SK-N-SH treated with all-trans-retinoic acid at 6 μM for 48 hours (cell line): ENCODE measurements around the gene IQGAP3.
A peak's percentile ranks its signal among the peaks of the same experiment; 100 is the strongest.

Experiments
- ATAC-seq: fragments of 200-7000 bp; cut with Tn5 transposase; 3 replicates; pipeline ENCODE4 v1.9.1; 2020; ENCODE audit warnings: mild to moderate bottlenecking, moderate library complexity
- ARNTL ChIP-seq: fragments of 450-650 bp; formaldehyde crosslinking; IDR thresholded peaks from 2 replicates; pipeline ENCODE4 v1.5.0; 2020; ENCODE audit warnings: low read depth, mild to moderate bottlenecking, moderate library complexity, borderline replicate concordance
- BACH2 ChIP-seq: fragments of 250-450 bp; sonication (Bioruptor Pico); IDR thresholded peaks from 2 replicates; pipeline ENCODE4 v1.9.0; 2021; ENCODE audit warnings: mild to moderate bottlenecking, borderline replicate concordance
- CSDC2 ChIP-seq: fragments of 250-450 bp; sonication (Bioruptor Pico); IDR thresholded peaks from 2 replicates; pipeline ENCODE4 v1.5.0; 2020; ENCODE audit warnings: mild to moderate bottlenecking, moderate library complexity
- ESRRG ChIP-seq: fragments of 250-450 bp; sonication (Bioruptor Pico); IDR thresholded peaks from 2 replicates; pipeline ENCODE4 v1.6.1; 2021; ENCODE audit warnings: mild to moderate bottlenecking
- OSR1 ChIP-seq: fragments of 250-450 bp; sonication (Bioruptor Pico); IDR thresholded peaks from 2 replicates; pipeline ENCODE4 v1.8.0; 2022; ENCODE audit warnings: moderate library complexity, mild to moderate bottlenecking, inconsistent platforms
- PPARA ChIP-seq: fragments of 250-450 bp; sonication (Bioruptor Pico); IDR thresholded peaks from 2 replicates; pipeline ENCODE4 v1.5.0; 2020; ENCODE audit warnings: mild to moderate bottlenecking, borderline replicate concordance
- RARB ChIP-seq: fragments of 250-450 bp; sonication (Bioruptor Pico); IDR thresholded peaks from 2 replicates; pipeline ENCODE4 v1.8.0; 2021; ENCODE audit warnings: mild to moderate bottlenecking, moderate library complexity
- SNAI2 ChIP-seq: fragments of 250-450 bp; sonication (Bioruptor Pico); IDR thresholded peaks from 2 replicates; pipeline ENCODE4 v1.5.0; 2020; ENCODE audit warnings: mild to moderate bottlenecking, moderate library complexity
- TCF4 ChIP-seq: fragments of 250-450 bp; sonication (Bioruptor Pico); IDR thresholded peaks from 2 replicates; pipeline ENCODE4 v1.8.0; 2021; ENCODE audit warnings: mild to moderate bottlenecking, moderate library complexity, borderline replicate concordance
- TOX ChIP-seq: fragments of 250-450 bp; sonication (Bioruptor Pico); IDR thresholded peaks from 2 replicates; pipeline ENCODE4 v1.8.0; 2021; ENCODE audit warnings: mild to moderate bottlenecking, moderate library complexity, borderline replicate concordance
- ZFP3 ChIP-seq: fragments of 250-450 bp; sonication (Bioruptor Pico); IDR thresholded peaks from 2 replicates; pipeline ENCODE4 v1.5.0; 2020; ENCODE audit warnings: mild to moderate bottlenecking, moderate library complexity
- ZFP30 ChIP-seq: fragments of 450-650 bp; formaldehyde crosslinking; IDR thresholded peaks from 2 replicates; pipeline ENCODE4 v1.5.0; 2022; ENCODE audit warnings: mild to moderate bottlenecking, moderate library complexity
- ZNF70 ChIP-seq: fragments of 450-650 bp; formaldehyde crosslinking; IDR thresholded peaks from 2 replicates; pipeline ENCODE4 v1.5.0; 2020; ENCODE audit warnings: mild to moderate bottlenecking, moderate library complexity
- TF ChIP-seq, protein P1 (sequence below): fragments of 250-450 bp; sonication (Bioruptor Pico); IDR thresholded peaks from 2 replicates; pipeline ENCODE4 v1.5.0; 2020; ENCODE audit warnings: mild to moderate bottlenecking, moderate library complexity
- TF ChIP-seq, protein P2 (sequence below): fragments of 250-450 bp; sonication (Bioruptor Pico); IDR thresholded peaks from 2 replicates; pipeline ENCODE4 v1.8.0; 2021; ENCODE audit warnings: low read depth, mild to moderate bottlenecking, moderate library complexity, borderline replicate concordance
- TF ChIP-seq, protein P3 (sequence below): fragments of 250-450 bp; sonication (Bioruptor Pico); IDR thresholded peaks from 2 replicates; pipeline ENCODE4 v1.5.1; 2020; ENCODE audit warnings: low read depth, mild to moderate bottlenecking, moderate library complexity
- TF ChIP-seq, protein P4 (sequence below): fragments of 250-450 bp; sonication (Bioruptor Pico); IDR thresholded peaks from 2 replicates; pipeline ENCODE4 v1.5.1; 2021; ENCODE audit warnings: mild to moderate bottlenecking, moderate library complexity
- TF ChIP-seq, protein P5 (sequence below): fragments of 250-450 bp; sonication (Bioruptor Pico); IDR thresholded peaks from 2 replicates; pipeline ENCODE4 v1.8.0; 2020; ENCODE audit warnings: mild to moderate bottlenecking, moderate library complexity, borderline replicate concordance

The IQGAP3 gene

DNA sequence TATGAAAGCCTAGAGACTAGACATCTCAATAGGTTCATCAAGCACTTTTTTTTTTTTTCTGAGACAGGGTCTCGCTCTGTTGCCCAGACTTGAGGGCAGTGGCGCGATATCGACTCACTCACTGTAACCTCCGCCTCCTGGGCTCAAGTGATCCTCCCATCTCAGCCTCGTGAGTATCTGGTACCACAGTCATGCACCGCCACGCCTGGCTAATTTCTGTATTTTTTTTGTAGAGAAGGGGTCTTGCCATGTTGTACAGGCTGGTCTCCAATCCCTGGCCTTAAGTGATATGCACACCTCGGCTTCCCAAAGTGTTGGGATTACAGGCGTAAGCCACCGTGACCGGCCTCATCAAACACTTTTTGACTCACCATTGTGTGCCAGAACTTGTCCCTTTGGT, 29.5 kb upstream of the IQGAP3 start (continued):
- TF ChIP-seq, protein P1, sequence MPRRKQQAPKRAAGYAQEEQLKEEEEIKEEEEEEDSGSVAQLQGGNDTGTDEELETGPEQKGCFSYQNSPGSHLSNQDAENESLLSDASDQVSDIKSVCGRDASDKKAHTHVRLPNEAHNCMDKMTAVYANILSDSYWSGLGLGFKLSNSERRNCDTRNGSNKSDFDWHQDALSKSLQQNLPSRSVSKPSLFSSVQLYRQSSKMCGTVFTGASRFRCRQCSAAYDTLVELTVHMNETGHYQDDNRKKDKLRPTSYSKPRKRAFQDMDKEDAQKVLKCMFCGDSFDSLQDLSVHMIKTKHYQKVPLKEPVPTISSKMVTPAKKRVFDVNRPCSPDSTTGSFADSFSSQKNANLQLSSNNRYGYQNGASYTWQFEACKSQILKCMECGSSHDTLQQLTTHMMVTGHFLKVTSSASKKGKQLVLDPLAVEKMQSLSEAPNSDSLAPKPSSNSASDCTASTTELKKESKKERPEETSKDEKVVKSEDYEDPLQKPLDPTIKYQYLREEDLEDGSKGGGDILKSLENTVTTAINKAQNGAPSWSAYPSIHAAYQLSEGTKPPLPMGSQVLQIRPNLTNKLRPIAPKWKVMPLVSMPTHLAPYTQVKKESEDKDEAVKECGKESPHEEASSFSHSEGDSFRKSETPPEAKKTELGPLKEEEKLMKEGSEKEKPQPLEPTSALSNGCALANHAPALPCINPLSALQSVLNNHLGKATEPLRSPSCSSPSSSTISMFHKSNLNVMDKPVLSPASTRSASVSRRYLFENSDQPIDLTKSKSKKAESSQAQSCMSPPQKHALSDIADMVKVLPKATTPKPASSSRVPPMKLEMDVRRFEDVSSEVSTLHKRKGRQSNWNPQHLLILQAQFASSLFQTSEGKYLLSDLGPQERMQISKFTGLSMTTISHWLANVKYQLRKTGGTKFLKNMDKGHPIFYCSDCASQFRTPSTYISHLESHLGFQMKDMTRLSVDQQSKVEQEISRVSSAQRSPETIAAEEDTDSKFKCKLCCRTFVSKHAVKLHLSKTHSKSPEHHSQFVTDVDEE (CRISPR knock-in tag), result no peak
- TF ChIP-seq OSR1 (CRISPR knock-in tag) (no peak), PPARA (CRISPR knock-in tag) (no peak), CSDC2 (CRISPR knock-in tag) (no peak)

DNA sequence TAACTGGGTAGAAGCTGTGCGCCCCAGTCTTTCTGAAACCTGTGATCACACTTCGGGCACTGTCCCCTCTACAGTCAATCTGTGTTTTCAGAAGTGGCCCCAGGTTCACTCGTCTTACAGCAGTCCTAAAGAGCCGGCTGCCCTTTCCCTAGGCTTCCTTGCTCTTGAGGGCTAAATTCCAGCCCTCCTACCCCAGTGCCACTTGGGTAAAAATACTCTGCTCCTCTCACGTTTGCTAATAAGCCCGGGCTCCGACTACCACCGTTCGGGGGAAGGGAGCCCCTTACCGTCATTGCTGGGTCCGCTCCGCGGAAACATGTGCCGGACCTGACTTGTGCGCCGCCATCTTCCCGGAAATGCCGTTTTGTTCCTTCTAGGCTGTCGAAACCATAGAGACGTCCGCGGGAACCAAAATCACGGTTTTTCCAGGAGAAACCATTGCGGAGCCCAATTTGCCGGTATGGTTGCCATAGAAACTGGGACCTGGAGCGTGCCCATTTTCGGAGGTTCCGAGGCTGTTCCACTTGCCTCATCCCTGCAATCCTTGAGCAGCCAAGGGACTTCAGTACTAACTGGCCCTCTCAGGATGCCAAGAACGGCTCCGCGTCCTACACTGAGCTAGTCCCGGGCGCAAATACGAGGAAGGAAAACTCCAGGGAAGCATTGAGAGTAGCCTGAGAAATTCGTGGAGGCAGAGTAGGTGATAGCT, 28.9 kb upstream of the IQGAP3 start, which contains the start of gene GPATCH4:
GPATCH4 (minus strand) TSS at position 358 of the 709 bp plus-strand sequence.
- peak; percentile 48; the same call in 1 of the 2 replicates for TF ChIP-seq OSR1 (CRISPR knock-in tag)
- 0 out of 2 replicates have a peak, but pooled peaks have one; percentile 42 for TF ChIP-seq ZFP3 (CRISPR knock-in tag)
- TF ChIP-seq, protein P1 (CRISPR knock-in tag), result no peak
- peak; percentile 90 for ATAC-seq

DNA sequence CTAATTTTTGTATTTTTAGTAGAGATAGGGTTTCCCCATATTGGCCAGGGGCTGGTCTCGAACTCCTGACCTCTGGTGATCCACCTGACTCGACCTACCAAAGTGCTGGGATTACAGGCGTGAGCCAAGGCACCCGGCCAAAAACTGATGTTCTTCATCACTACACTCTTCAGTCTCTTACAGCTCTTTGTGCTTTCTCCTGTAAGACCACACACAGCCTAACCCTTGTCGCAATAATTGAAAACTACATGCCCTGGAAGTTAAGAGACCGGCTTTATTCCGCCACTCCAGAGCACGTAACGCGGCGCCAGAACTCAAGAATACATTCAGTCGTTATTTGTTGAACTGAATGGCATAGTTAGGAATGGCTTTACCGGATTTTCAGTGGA, 28.4 kb upstream of the IQGAP3 start:
- ATAC-seq, result peak; percentile 6
- TF ChIP-seq ZNF70 (CRISPR knock-in tag), result no peak
- TF ChIP-seq, protein P2, sequence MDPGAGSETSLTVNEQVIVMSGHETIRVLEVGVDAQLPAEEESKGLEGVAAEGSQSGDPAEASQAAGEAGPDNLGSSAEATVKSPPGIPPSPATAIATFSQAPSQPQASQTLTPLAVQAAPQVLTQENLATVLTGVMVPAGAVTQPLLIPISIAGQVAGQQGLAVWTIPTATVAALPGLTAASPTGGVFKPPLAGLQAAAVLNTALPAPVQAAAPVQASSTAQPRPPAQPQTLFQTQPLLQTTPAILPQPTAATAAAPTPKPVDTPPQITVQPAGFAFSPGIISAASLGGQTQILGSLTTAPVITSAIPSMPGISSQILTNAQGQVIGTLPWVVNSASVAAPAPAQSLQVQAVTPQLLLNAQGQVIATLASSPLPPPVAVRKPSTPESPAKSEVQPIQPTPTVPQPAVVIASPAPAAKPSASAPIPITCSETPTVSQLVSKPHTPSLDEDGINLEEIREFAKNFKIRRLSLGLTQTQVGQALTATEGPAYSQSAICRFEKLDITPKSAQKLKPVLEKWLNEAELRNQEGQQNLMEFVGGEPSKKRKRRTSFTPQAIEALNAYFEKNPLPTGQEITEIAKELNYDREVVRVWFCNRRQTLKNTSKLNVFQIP, result no peak
- TF ChIP-seq ZFP3 (CRISPR knock-in tag), result no peak
- no peak for TF ChIP-seq OSR1 (CRISPR knock-in tag)
- TF ChIP-seq, protein P3, sequence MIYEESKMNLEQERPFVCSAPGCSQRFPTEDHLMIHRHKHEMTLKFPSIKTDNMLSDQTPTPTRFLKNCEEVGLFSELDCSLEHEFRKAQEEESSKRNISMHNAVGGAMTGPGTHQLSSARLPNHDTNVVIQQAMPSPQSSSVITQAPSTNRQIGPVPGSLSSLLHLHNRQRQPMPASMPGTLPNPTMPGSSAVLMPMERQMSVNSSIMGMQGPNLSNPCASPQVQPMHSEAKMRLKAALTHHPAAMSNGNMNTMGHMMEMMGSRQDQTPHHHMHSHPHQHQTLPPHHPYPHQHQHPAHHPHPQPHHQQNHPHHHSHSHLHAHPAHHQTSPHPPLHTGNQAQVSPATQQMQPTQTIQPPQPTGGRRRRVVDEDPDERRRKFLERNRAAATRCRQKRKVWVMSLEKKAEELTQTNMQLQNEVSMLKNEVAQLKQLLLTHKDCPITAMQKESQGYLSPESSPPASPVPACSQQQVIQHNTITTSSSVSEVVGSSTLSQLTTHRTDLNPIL (CRISPR knock-in tag), result no peak
- TF ChIP-seq TOX, result no peak
- no peak for TF ChIP-seq BACH2 (CRISPR knock-in tag)
- TF ChIP-seq, protein P4, sequence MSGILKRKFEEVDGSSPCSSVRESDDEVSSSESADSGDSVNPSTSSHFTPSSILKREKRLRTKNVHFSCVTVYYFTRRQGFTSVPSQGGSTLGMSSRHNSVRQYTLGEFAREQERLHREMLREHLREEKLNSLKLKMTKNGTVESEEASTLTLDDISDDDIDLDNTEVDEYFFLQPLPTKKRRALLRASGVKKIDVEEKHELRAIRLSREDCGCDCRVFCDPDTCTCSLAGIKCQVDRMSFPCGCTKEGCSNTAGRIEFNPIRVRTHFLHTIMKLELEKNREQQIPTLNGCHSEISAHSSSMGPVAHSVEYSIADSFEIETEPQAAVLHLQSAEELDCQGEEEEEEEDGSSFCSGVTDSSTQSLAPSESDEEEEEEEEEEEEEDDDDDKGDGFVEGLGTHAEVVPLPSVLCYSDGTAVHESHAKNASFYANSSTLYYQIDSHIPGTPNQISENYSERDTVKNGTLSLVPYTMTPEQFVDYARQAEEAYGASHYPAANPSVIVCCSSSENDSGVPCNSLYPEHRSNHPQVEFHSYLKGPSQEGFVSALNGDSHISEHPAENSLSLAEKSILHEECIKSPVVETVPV (CRISPR knock-in tag), result no peak
- no peak for TF ChIP-seq ARNTL (CRISPR knock-in tag)
- TF ChIP-seq, protein P5, sequence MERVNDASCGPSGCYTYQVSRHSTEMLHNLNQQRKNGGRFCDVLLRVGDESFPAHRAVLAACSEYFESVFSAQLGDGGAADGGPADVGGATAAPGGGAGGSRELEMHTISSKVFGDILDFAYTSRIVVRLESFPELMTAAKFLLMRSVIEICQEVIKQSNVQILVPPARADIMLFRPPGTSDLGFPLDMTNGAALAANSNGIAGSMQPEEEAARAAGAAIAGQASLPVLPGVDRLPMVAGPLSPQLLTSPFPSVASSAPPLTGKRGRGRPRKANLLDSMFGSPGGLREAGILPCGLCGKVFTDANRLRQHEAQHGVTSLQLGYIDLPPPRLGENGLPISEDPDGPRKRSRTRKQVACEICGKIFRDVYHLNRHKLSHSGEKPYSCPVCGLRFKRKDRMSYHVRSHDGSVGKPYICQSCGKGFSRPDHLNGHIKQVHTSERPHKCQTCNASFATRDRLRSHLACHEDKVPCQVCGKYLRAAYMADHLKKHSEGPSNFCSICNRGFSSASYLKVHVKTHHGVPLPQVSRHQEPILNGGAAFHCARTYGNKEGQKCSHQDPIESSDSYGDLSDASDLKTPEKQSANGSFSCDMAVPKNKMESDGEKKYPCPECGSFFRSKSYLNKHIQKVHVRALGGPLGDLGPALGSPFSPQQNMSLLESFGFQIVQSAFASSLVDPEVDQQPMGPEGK, result no peak
- TF ChIP-seq ZFP30 (CRISPR knock-in tag), result no peak
- TF ChIP-seq SNAI2 (CRISPR knock-in tag), result no peak
- no peak for TF ChIP-seq RARB
- no peak for TF ChIP-seq PPARA (CRISPR knock-in tag)
- no peak for TF ChIP-seq CSDC2 (CRISPR knock-in tag)
- no peak for TF ChIP-seq ESRRG
- TF ChIP-seq TCF4 (CRISPR knock-in tag), result no peak
